KOPT-K1 (cell line): ENCODE results near the gene PRKAG2.

Source experiments
- H3K27ac ChIP-seq: fragments of 200-600 bp; sonication (generic); 2 replicates; pipeline ENCODE4 v1.5.1; 2016; ENCODE audit warnings: antibody characterized with exemption, mild to moderate bottlenecking, low read depth, low read length; ENCODE audit not compliant: poor library complexity, severe bottlenecking
- H3K36me3 ChIP-seq: fragments of 200-600 bp; sonication (generic); 2 replicates; pipeline ENCODE4 v1.5.1; 2017; ENCODE audit warnings: antibody characterized with exemption, mild to moderate bottlenecking, low read length, moderate library complexity; ENCODE audit not compliant: insufficient read depth
- H3K9me3 ChIP-seq: fragments of 200-600 bp; sonication (generic); 2 replicates; pipeline ENCODE4 v1.5.1; 2017; ENCODE audit warnings: antibody characterized with exemption, low read length, mild to moderate bottlenecking; ENCODE audit not compliant: insufficient read depth, poor library complexity, severe bottlenecking

PRKAG2 gene

DNA sequence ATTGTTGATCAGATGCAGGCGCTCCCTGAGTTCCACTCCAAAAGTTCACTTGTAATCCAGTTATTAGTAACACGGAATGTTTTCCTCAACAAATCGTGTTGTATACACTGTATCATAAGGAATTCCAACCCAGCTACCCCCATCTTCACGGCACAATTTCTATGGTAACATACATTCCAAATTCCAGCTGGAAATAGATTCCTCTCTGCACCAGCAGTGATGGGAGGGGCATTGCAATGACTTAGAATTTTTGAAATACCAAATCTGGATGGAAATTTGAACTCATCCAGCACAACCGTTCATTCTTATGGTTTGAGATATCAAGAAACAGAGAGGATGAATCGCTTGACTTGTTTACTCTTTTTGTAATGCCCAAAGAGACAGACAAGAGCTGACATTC lies 318.3 kb downstream of the PRKAG2 start:
- no peak overlapping the region for H3K27ac ChIP-seq
- no peaks in the 10 kb centered on the region for H3K36me3 ChIP-seq
- no peaks in the 10 kb centered on the region for H3K9me3 ChIP-seq

GRCh38 chr7:151556592-151556991 lies 320.3 kb downstream of the PRKAG2 start:
- H3K9me3 ChIP-seq, result no peaks in the 10 kb centered on the region
- H3K36me3 ChIP-seq, result no peaks in the 10 kb centered on the region

DNA sequence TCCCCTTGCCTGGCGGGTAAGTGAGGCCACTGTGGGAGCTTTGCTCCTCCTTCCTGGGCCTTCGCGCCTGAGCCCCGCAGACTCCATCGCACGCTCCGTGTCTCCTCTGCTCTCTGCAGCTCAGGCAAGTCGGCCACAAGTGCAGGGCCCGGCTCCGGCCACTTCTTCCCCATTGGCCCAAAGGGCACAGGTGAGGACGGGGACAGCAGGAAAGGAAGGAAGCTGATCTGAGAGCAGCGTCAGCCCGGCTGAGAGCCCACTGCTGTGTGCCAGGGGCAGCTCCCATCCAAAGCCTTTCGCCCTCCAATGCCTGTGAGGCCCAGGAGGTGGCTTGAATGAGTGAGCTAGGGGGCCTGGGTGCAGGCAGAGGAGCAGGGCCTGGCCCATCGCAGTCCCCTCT lies 323.6 kb downstream of the PRKAG2 start:
- Histone ChIP-seq H3K27ac (no peak overlapping the region), H3K9me3 (no peaks in the 10 kb centered on the region), H3K36me3 (no peaks in the 10 kb centered on the region)

More at GRCh38 chr7:151556592-151556991, 320.3 kb downstream of the PRKAG2 start:
- no peak overlapping the region for H3K27ac ChIP-seq

DNA sequence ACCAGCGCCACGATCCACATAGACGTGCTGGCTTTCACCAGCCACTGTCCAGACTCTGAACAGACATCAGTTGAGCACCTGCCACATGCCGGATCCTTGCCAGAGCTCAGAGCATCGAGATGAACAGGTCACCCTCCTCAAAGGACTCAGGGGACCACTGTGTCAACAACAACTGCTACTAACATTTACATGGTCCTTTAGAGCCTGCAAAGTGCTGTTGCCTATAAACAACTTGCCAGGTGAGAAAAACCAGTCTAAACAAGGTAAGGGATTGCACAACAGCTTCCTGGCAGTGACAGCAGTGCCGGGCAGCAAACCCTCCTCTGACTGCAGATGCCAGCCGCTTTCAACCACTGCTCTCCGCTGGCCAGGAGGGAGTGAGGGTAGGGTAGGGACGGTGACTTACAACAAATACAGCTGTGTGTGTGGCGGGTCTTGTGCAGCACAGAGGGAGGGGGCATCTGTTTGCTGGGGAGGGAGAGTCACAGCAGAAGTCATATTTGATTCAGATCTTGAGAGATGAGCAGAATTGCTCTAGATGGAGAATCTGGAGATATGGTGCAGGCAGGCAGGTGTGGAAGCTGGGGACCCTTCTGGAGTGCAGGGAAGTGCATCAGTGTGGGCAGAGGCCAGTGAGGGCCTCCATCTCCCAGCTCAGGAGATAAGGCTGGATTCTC lies 324.4 kb downstream of the PRKAG2 start:
- H3K27ac ChIP-seq, result no peak overlapping the region
- H3K9me3 ChIP-seq, result no peaks in the 10 kb centered on the region
- no peaks in the 10 kb centered on the region for H3K36me3 ChIP-seq

- Histone ChIP-seq H3K27ac (no peak overlapping the region), H3K36me3 (no peaks in the 10 kb centered on the region), H3K9me3 (no peaks in the 10 kb centered on the region)
Measured at GRCh38 chr7:151551820-151552219, 325.1 kb downstream of the PRKAG2 start.

- Histone ChIP-seq H3K36me3 (no peaks in the 10 kb centered on the region), H3K9me3 (no peaks in the 10 kb centered on the region), H3K27ac (no peak overlapping the region)
Measured at GRCh38 chr7:151550656-151551286, 326.1 kb downstream of the PRKAG2 start.

GRCh38 chr7:151549644-151550043 lies 327.3 kb downstream of the PRKAG2 start:
- no peaks in the 10 kb centered on the region for H3K36me3 ChIP-seq
- H3K9me3 ChIP-seq, result no peaks in the 10 kb centered on the region
- H3K27ac ChIP-seq, result no peak overlapping the region

GRCh38 chr7:151549083-151549482 lies 327.8 kb downstream of the PRKAG2 start:
- no peaks in the 10 kb centered on the region for H3K36me3 ChIP-seq
- H3K9me3 ChIP-seq, result no peaks in the 10 kb centered on the region
- no peak overlapping the region for H3K27ac ChIP-seq

DNA sequence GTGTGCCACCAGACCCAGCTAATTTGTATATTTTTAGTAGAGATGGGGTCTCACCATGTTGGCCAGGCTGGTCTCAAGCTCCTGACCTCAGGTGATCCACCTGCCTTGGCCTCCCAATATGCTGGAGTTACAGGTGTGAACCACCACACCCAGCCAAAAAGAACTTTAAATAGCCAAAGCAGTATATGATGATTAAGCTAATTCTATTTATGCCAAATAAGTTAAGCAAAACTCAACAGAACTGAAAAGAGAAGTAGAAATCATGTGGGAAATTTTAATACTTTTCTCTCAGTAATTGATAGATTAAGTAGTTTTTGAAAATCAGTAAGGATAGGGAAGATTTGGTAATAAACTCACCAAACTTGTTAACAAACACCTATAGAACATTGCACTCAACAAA lies 332.7 kb downstream of the PRKAG2 start:
- no peaks in the 10 kb centered on the region for H3K9me3 ChIP-seq
- no peaks in the 10 kb centered on the region for H3K36me3 ChIP-seq
- no peak overlapping the region for H3K27ac ChIP-seq

DNA sequence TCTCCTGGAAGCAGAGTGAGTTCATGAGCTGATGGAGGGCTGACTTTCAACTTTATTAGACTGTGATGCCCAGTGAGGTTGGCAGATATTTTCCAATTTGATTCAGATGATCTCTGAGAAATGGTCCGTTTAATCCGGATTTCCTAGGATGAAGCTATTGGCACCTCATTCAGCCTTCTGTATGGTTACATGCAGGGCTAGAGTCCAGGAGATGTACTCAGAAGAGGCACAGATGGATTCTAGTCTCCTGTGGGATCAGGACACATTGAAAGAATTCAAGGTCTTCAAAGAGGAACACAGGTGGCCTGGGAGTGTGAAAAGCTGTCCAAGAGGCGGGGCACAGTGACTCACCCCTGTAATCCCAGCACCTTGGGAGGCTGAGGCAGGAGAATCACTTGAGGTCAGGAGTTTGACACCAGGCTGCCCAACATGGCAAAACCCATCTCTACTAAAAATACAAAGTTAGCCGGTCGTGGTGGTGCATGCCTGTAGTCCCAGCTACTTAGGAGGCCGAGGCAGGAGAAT lies 334.2 kb downstream of the PRKAG2 start:
- no peaks in the 10 kb centered on the region for H3K36me3 ChIP-seq
- no peaks in the 10 kb centered on the region for H3K9me3 ChIP-seq
- H3K27ac ChIP-seq, result no peak overlapping the region

DNA sequence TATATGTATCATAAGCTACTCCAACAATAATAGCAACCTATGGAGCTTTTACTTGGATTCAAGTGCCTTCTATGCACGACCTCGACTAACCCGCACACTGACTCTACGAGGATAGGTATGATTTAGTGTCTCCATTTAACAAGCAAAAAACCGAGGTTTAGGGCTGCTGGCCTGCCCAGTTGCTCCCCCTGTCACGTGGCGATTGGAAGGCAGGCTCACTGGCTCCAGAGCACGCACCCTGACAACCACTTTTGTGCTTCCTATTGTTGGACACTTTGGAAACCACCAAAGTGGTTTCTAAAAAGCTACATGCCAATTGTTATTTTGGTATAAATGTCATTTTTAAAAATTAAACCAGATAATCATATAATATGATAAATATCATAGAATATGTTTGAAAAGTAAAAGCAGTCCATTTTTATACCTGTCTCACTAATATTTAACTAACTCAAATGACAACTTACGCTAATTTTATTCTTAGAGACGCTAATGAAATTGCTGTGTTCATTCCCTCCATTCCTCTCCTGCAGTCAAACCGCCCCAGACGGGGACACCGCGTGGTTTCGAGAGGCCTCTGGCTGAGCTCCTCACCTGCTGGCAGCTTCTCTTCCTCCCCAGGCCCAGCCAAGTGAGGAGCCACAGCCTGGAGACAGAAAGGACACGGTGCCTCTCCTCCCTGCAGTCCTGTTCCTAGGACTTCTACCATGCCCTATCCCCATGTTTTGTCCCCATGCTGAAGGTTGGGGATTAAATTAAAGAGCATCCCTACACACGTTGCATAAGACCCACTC lies 335.0 kb downstream of the PRKAG2 start:
- H3K9me3 ChIP-seq, result peaks cover 1% of the 10 kb centered on the region
- H3K27ac ChIP-seq, result no peak overlapping the region
- no peaks in the 10 kb centered on the region for H3K36me3 ChIP-seq

DNA sequence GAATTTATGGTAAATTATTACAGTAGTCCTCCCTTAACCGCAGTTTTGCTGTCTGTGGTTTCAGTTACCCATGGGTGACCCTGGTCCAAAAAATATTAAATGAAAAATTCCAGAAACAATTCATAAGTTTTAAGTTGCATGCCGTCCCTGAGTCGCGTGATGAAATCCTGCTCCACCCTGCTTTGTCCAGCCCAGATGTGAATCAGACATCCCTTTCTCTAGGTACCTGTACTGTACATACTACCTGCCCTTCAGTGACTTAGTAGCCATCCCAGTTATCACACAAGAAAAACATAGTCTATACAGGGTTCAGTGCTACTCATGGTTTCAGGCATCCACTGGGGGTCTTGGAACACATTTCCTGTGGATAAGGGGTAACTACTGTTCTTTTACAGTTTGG lies 336.8 kb downstream of the PRKAG2 start:
- Histone ChIP-seq H3K36me3 (no peaks in the 10 kb centered on the region), H3K27ac (no peak overlapping the region), H3K9me3 (peaks cover 8% of the 10 kb centered on the region)

DNA sequence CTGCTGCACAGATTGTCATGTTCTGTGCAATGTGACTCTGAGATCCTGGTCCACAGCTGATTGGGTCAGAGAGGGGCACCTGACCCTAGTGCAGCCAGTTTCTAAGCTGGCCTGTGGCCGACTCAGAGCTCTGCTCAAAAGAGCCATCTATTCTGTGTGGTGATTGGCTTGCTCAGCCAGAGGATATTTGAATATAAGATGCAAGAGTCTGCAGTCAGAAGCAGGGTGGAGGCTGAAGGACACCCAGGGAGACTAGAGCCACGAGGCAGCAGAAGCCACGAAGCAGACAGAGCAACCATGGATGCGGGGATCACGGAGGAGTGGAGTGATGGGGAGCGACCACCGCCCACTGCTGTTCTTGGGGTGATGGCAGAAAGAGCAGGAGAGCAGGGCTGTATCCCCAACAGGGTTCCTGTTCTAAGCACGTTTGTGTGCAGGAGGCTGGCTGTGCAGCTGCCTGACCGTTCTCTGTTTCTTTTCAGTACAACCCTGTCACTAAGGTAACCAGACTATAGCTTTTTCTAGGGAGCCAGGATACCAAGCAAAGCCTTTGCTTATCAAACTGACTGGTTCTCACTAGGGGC lies 337.7 kb downstream of the PRKAG2 start:
- Histone ChIP-seq H3K9me3 (peaks cover 8% of the 10 kb centered on the region), H3K36me3 (no peaks in the 10 kb centered on the region), H3K27ac (no peak overlapping the region)

DNA sequence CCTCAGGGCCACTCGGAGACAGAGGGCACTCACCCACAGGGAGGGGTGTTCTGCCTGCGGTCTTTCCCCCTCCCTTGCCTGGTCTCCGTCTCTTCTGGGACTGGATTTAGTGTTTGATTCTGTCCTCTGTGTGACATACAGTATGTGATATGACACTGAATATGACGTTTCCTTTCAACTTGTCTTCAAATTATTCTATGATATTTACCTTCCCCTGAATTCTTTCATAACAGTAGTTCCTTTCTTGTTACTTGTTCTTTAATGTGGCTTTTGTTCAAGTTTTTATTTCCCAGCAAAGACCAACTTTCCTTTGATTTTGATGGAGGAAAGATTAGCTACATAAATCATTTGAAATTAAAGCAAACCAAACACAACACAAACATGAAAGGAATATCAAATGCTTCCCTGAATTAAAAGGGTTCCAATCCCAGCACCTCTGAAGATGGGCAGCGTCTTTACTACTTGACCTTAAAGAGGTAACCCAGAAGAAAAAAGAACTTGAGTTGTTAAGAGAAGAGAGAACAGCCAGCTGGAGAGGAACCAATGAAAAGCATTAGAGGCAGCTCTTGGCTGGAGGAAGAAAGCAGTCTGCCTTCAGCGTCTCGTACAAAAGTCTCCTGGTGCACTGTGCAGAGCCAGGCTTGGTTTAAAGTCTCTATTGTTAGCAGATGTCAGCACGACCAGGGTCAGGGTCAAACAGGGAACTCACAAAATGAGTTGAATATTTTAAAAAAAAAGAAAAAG lies 338.9 kb downstream of the PRKAG2 start:
- Histone ChIP-seq H3K36me3 (no peaks in the 10 kb centered on the region), H3K27ac (no peak overlapping the region), H3K9me3 (peaks cover 8% of the 10 kb centered on the region)
